H1 (cell line): ENCODE data around the gene ZNF81. TPM values are rescaled to one million over a fixed set of nuclear protein-coding genes. Genes with fewer than 3 reads are reported as not detected.

Experiments used
- CTCF ChIA-PET: fragments of 300-600 bp; sonication (Branson Sonifier 250); formaldehyde crosslinking; loops from one replicate; lab custom pipeline; 2021; ENCODE audit not compliant: partially characterized antibody; lab: Charles Lee
- POLR2A ChIA-PET: fragments of 300-600 bp; sonication (Branson Sonifier 250); formaldehyde crosslinking; loops from one replicate; lab custom pipeline; 2021; ENCODE audit warnings: inconsistent platforms; ENCODE audit not compliant: partially characterized antibody; lab: Charles Lee
- DNase-seq, 2 experiments: peaks; one replicate each; pipeline versions ENCODE4 v3.0.0 to v3.0.0-alpha.2; 2010 to 2022; ENCODE audit warnings: low spot score in 2 of 2, low read depth in 1 of 2, mixed read lengths in 1 of 2
- FAIRE-seq: peaks from 2 replicates; lab custom pipeline; 2011; peaks lifted over from hg19 to GRCh38; lab: Jason Lieb, UNC
- H2AFZ ChIP-seq: 2 replicates; pipeline ENCODE4 v1.8.1; 2012; ENCODE audit warnings: low read length, inconsistent platforms
- H2AK5ac ChIP-seq: 2 replicates; pipeline ENCODE4 v1.6.1; 2013; ENCODE audit warnings: low read depth, low read length
- H2BK120ac ChIP-seq: replicated peaks from 2 replicates; pipeline ENCODE3; 2013; ENCODE audit warnings: low read depth, low read length, inconsistent platforms
- H2BK12ac ChIP-seq: 2 replicates; pipeline ENCODE4 v1.6.1; 2013; ENCODE audit warnings: low read depth, low read length
- H2BK15ac ChIP-seq: 2 replicates; pipeline ENCODE4 v1.6.1; 2013; ENCODE audit warnings: low read length
- H2BK20ac ChIP-seq: 2 replicates; pipeline ENCODE4 v1.6.1; 2013; ENCODE audit warnings: low read length
- H2BK5ac ChIP-seq: 2 replicates; pipeline ENCODE4 v1.6.1; 2013; ENCODE audit warnings: low read depth, low read length
- H3K14ac ChIP-seq: 2 replicates; pipeline ENCODE4 v1.6.1; 2013; ENCODE audit warnings: inconsistent platforms; ENCODE audit not compliant: insufficient read length
- H3K18ac ChIP-seq: 2 replicates; pipeline ENCODE4 v1.6.1; 2013; ENCODE audit warnings: low read length; ENCODE audit errors: extremely low read depth
- H3K23ac ChIP-seq: 2 replicates; pipeline ENCODE4 v1.6.1; 2013; ENCODE audit warnings: inconsistent platforms; ENCODE audit not compliant: insufficient read length
- H3K23me2 ChIP-seq: 2 replicates; pipeline ENCODE4 v1.6.1; 2013; ENCODE audit warnings: low read depth, low read length
- H3K27ac ChIP-seq: 2 replicates; pipeline ENCODE4 v1.6.1; 2011; ENCODE audit warnings: low read depth, low read length, inconsistent platforms
- H3K27me3 ChIP-seq, 4 experiments: replicated peaks in 1 of 4; 1 replicate in 1 of 4; 2 replicates in 3 of 4; pipeline versions ENCODE4 v1.6.1 to v1.8.1; 2011 to 2013; ENCODE audit warnings: low read length in 3 of 4, mild to moderate bottlenecking in 3 of 4, inconsistent platforms in 2 of 4, mixed read lengths in 2 of 4, moderate library complexity in 1 of 4; ENCODE audit not compliant: control insufficient read depth in 3 of 4, insufficient read depth in 3 of 4; ENCODE audit errors: extremely low read depth in 1 of 4
- H3K36me3 ChIP-seq, 4 experiments: 2 replicates each; pipeline versions ENCODE4 v1.6.1 to v1.8.1; 2011 to 2013; ENCODE audit warnings: mild to moderate bottlenecking in 4 of 4, low read length in 3 of 4, moderate library complexity in 2 of 4, control low read depth in 1 of 4, inconsistent platforms in 1 of 4; ENCODE audit not compliant: insufficient read depth in 4 of 4, control insufficient read depth in 2 of 4
- H3K4ac ChIP-seq: replicated peaks from 2 replicates; pipeline ENCODE3; 2013; ENCODE audit warnings: low read length, low read depth, mixed read lengths, inconsistent platforms; ENCODE audit not compliant: insufficient read length
- H3K4me1 ChIP-seq, 4 experiments: replicated peaks in 1 of 4; 1 replicate in 1 of 4; 2 replicates in 3 of 4; pipeline versions ENCODE4 v1.6.1 to v1.8.1; 2011 to 2013; ENCODE audit warnings: low read length in 3 of 4, inconsistent platforms in 2 of 4, mixed read lengths in 1 of 4; ENCODE audit not compliant: insufficient read depth in 4 of 4, control insufficient read depth in 3 of 4
- H3K4me2 ChIP-seq, 2 experiments: 2 replicates each; pipeline versions ENCODE4 v1.6.1 to v1.8.1; 2011 to 2013; ENCODE audit warnings: low read depth in 2 of 2, low read length in 2 of 2, control low read depth in 1 of 2, inconsistent platforms in 1 of 2, mild to moderate bottlenecking in 1 of 2; ENCODE audit not compliant: insufficient read depth in 1 of 2
- H3K4me3 ChIP-seq, 4 experiments: fragments of 200-600, 300-600 bp in 1 of 4; sonication (generic), shearing (Covaris generic), sonication (Bioruptor Twin) in 1 of 4; 2 replicates each; pipeline versions ENCODE4 v1.5.1 to v1.8.1; 2011 to 2016; ENCODE audit warnings: low read length in 4 of 4, low read depth in 3 of 4, control low read depth in 2 of 4, inconsistent platforms in 2 of 4, mild to moderate bottlenecking in 2 of 4, mixed read lengths in 1 of 4, moderate library complexity in 1 of 4; ENCODE audit not compliant: insufficient read depth in 2 of 4; ENCODE audit errors: extremely low read depth in 1 of 4
- H3K56ac ChIP-seq: replicated peaks from 2 replicates; pipeline ENCODE3; 2013; ENCODE audit warnings: low read depth, mild to moderate bottlenecking, mixed read lengths, low read length, inconsistent platforms; ENCODE audit not compliant: insufficient read length
- H3K79me1 ChIP-seq: 2 replicates; pipeline ENCODE4 v1.6.1; 2013; ENCODE audit warnings: low read depth, low read length, control low read depth
- H3K79me2 ChIP-seq, 2 experiments: 2 replicates each; pipeline versions ENCODE4 v1.6.1 to v1.8.1; 2012 to 2013; ENCODE audit warnings: low read length in 2 of 2, mild to moderate bottlenecking in 2 of 2, inconsistent platforms in 1 of 2; ENCODE audit not compliant: insufficient read depth in 2 of 2, control insufficient read depth in 1 of 2
- H3K9ac ChIP-seq, 4 experiments: replicated peaks in 1 of 4; 1 replicate in 1 of 4; 2 replicates in 3 of 4; pipeline versions ENCODE4 v1.6.1 to v1.8.1; 2011 to 2013; ENCODE audit warnings: low read depth in 3 of 4, low read length in 3 of 4, control low read depth in 2 of 4, mild to moderate bottlenecking in 2 of 4, moderate library complexity in 2 of 4, inconsistent platforms in 1 of 4; ENCODE audit errors: extremely low read depth in 1 of 4
- H3K9me3 ChIP-seq, 2 experiments: 2 replicates each; pipeline versions ENCODE4 v1.6.1 to v1.8.1; 2012 to 2013; ENCODE audit warnings: mild to moderate bottlenecking in 2 of 2, moderate library complexity in 2 of 2, control low read depth in 1 of 2, inconsistent platforms in 1 of 2, low read depth in 1 of 2, low read length in 1 of 2, mixed read lengths in 1 of 2; ENCODE audit not compliant: insufficient read depth in 2 of 2
- H4K20me1 ChIP-seq, 2 experiments: replicated peaks in 1 of 2; 2 replicates each; pipeline versions ENCODE3 to v1.8.1; 2011 to 2013; ENCODE audit warnings: inconsistent platforms in 2 of 2, low read length in 2 of 2, mild to moderate bottlenecking in 1 of 2; ENCODE audit not compliant: insufficient read depth in 2 of 2, control insufficient read depth in 1 of 2
- H4K5ac ChIP-seq: 2 replicates; pipeline ENCODE4 v1.6.1; 2013; ENCODE audit warnings: low read length, low read depth, mixed read lengths, inconsistent platforms; ENCODE audit not compliant: insufficient read length
- H4K8ac ChIP-seq: 2 replicates; pipeline ENCODE4 v1.8.0; 2013; ENCODE audit warnings: mild to moderate bottlenecking, moderate library complexity, low read length, inconsistent platforms; ENCODE audit not compliant: insufficient read depth; ENCODE audit errors: extremely low read depth
- H4K91ac ChIP-seq: replicated peaks from 2 replicates; pipeline ENCODE3; 2013; ENCODE audit warnings: low read length, mixed read lengths, inconsistent platforms; ENCODE audit not compliant: insufficient read length
- BRCA1 ChIP-seq: IDR thresholded peaks from 2 replicates; pipeline ENCODE4 v1.6.1; 2012; ENCODE audit warnings: low read depth, low read length, improper control_type of control experiment
- GABPA ChIP-seq: IDR thresholded peaks from 2 replicates; pipeline ENCODE4 v1.6.1; 2011; ENCODE audit warnings: mild to moderate bottlenecking, low read length, moderate library complexity, borderline replicate concordance; ENCODE audit not compliant: insufficient read depth
- RAD21 ChIP-seq, 2 experiments: IDR thresholded peaks in 1 of 2; conservative IDR thresholded peaks in 1 of 2; 2 replicates each; pipeline ENCODE4 v1.6.1; 2011; ENCODE audit warnings: low read depth in 2 of 2, low read length in 2 of 2, improper control_type of control experiment in 1 of 2, inconsistent platforms in 1 of 2, mild to moderate bottlenecking in 1 of 2, moderate library complexity in 1 of 2
- SIN3A ChIP-seq, 2 experiments: IDR thresholded peaks in 1 of 2; conservative IDR thresholded peaks in 1 of 2; 2 replicates each; pipeline ENCODE4 v1.6.1; 2011 to 2012; ENCODE audit warnings: low read length in 2 of 2, improper control_type of control experiment in 1 of 2, low read depth in 1 of 2, mild to moderate bottlenecking in 1 of 2
- WGBS, 2 experiments: shearing (Covaris generic) in 1 of 2; methylation state at CpG; one replicate each; pipeline versions ENCODE4 v1.1.6 to v1.1.7; 2013 to 2015; ENCODE audit warnings: low lambda C conversion rate in 2 of 2, mixed read lengths in 2 of 2, inconsistent platforms in 1 of 2, low coverage in 1 of 2, missing lambda C conversion rate in 1 of 2; ENCODE audit not compliant: insufficient replicate concordance in 2 of 2, insufficient coverage in 1 of 2, insufficient read length in 1 of 2; ENCODE audit errors: extremely low coverage in 1 of 2, missing lambda C conversion rate in 1 of 2; 5-methylcytosine and 5-hydroxymethylcytosine counted together
- polyA plus RNA-seq, 7 experiments: library from polyadenylated mRNA; depleted of rRNA in 3 of 7; stranded (reverse) in 5 of 7; unstranded in 2 of 7; fragments of >200 nt in 5 of 7; fragments of 200-250 nt in 2 of 7; gene quantifications; 1 replicate in 5 of 7; 2 replicates in 1 of 7; 4 replicates in 1 of 7; pipeline versions ENCODE4 v1.2.1 to v1.2.3, GENCODE V29; 2011 to 2013; ENCODE audit warnings: missing spikeins in 2 of 7, mixed read lengths in 2 of 7
- total RNA-seq: library from RNA; stranded (reverse); fragmentation: NEBNext Ultra II Directional; extraction: Animal tissue kit (Norgen Biotek cat#: 25700); gene quantifications from 2 replicates; pipeline ENCODE4 v1.2.1, GENCODE V29; 2021
- TF ChIP-seq, protein P1 (sequence below), 3 experiments: IDR thresholded peaks; 1 replicate in 2 of 3; 2 replicates in 1 of 3; pipeline versions ENCODE4 v1.5.1 to v1.6.1; 2011; ENCODE audit warnings: low read length in 3 of 3, mild to moderate bottlenecking in 3 of 3, inconsistent platforms in 2 of 3, low read depth in 1 of 3, moderate library complexity in 1 of 3; ENCODE audit not compliant: insufficient read depth in 1 of 3; ENCODE audit errors: control extremely low read depth in 1 of 3

Gene ZNF81
- total and polyA plus RNA-seq, 2 of the 8 experiments (the other 6 are each of a cell fraction or from before 2014, with no cell fraction given), result 3.4 to 10.0 TPM

GRCh38 chrX:47814851-47815250 is 21.9 kb upstream of the ZNF81 start:
- Histone ChIP-seq H3K79me2 (no peaks in the 10 kb centered on the region), H3K27ac (no peak overlapping the region; the same call in 1 of the 2 replicates), H3K9ac (no peak overlapping the region), H3K56ac (no peak overlapping the region), H3K14ac (no peak overlapping the region), H3K4me1 (peaks cover 0 to 9% (median 3%) of the 10 kb centered on the region in 4 experiments; a peak in 4 of 7 replicates), H3K27me3 (no peaks in the 10 kb centered on the region), H4K20me1 (no peaks in the 10 kb centered on the region), H3K4me2 (no peak overlapping the region), H2BK5ac (peak overlapping the region; percentile 95; the same call in 1 of the 2 replicates), H3K23me2 (no peaks in the 10 kb centered on the region), H2BK15ac (no peak overlapping the region; the same call in 1 of the 2 replicates), H3K4me3 (no peak overlapping the region), H4K5ac (no peak overlapping the region), H3K4ac (peak overlapping the region; percentile 5), H3K79me1 (no peaks in the 10 kb centered on the region), H4K8ac (no peak overlapping the region), H4K91ac (peak overlapping the region; percentile 84), H3K18ac (peak overlapping the region; percentile 85), H3K23ac (no peak overlapping the region), H2AK5ac (no peak overlapping the region), H2BK120ac (peak overlapping the region; percentile 93), H3K9me3 (peaks cover 7 to 9% of the 10 kb centered on the region in 2 experiments; a peak in 3 of 4 replicates), H3K36me3 (no peaks in the 10 kb centered on the region; a peak in 1 of 8 replicates), H2BK20ac (peak overlapping the region; percentile 93; the same call in 1 of the 2 replicates), H2AFZ (no peak overlapping the region), H2BK12ac (peak overlapping the region; percentile 39; the same call in 1 of the 2 replicates)
- 71% methylated on average over 1 of the region's 1 CpG; no CpG with 5 or more reads in 1 of the 2 experiments for WGBS, 2 experiments
- FAIRE-seq (peak; percentile 82), DNase-seq (no peak)
- no peak for TF ChIP-seq BRCA1
- no peak for TF ChIP-seq SIN3A (conservative IDR thresholded peaks at IDR 0.05 in 1 of 2, IDR thresholded peaks at IDR 0.05 in 1 of 2; ENCODE audit: low read depth in 1 of 2, low read length in 2 of 2)
- TF ChIP-seq, protein P1, sequence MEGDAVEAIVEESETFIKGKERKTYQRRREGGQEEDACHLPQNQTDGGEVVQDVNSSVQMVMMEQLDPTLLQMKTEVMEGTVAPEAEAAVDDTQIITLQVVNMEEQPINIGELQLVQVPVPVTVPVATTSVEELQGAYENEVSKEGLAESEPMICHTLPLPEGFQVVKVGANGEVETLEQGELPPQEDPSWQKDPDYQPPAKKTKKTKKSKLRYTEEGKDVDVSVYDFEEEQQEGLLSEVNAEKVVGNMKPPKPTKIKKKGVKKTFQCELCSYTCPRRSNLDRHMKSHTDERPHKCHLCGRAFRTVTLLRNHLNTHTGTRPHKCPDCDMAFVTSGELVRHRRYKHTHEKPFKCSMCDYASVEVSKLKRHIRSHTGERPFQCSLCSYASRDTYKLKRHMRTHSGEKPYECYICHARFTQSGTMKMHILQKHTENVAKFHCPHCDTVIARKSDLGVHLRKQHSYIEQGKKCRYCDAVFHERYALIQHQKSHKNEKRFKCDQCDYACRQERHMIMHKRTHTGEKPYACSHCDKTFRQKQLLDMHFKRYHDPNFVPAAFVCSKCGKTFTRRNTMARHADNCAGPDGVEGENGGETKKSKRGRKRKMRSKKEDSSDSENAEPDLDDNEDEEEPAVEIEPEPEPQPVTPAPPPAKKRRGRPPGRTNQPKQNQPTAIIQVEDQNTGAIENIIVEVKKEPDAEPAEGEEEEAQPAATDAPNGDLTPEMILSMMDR (IDR thresholded peaks at IDR 0.05; ENCODE audit: control extremely low read depth in 1 of 3, insufficient read depth in 1 of 3, low read depth in 1 of 3, low read length in 3 of 3), result peak in 2 of 3 experiments; percentile 18 to 40; a peak in 2 of 4 replicates
- TF ChIP-seq RAD21 (IDR thresholded peaks at IDR 0.05 in 1 of 2, conservative IDR thresholded peaks at IDR 0.05 in 1 of 2; ENCODE audit: low read depth in 2 of 2, low read length in 2 of 2), result peak; percentile 11 to 41; a peak in 2 of 4 replicates
- no peak for TF ChIP-seq GABPA
- ChIA-PET CTCF (interaction anchor here (0.9 to 2.6 kb wide), 5 partner anchors 8 to 213 kb away, joined by 3 to 9 read pairs (median 3); no protein-coding TSS in a partner anchor), POLR2A (interaction anchor here (1.0 to 2.3 kb wide), 4 partner anchors 8 to 121 kb away, joined by 3 to 12 read pairs (median 4); partner anchors contain the start of gene ZNF81)
